Esophagus squamous epithelium (tissue), 4 donors: ENCODE results near the gene MTX3.

Experiments used
- CTCF ChIP-seq, 6 experiments: fragments of 450-650 bp in 4 of 6; fragments of 200-600 bp in 2 of 6; sonication (generic) in 2 of 6; IDR thresholded peaks; one replicate each; pipeline ENCODE4 v1.5.1; 2016 to 2019; ENCODE audit warnings: antibody characterized with exemption in 6 of 6, mild to moderate bottlenecking in 4 of 6, moderate library complexity in 4 of 6
- POLR2A ChIP-seq, 4 donors: fragments of 450-650 bp; IDR thresholded peaks; one replicate each; pipeline ENCODE4 v1.6.1; 2017; ENCODE audit warnings: antibody characterized with exemption in 4 of 4, mild to moderate bottlenecking in 4 of 4, moderate library complexity in 3 of 4

- TF ChIP-seq CTCF (IDR thresholded peaks at IDR 0.05) (no peak), POLR2A (IDR thresholded peaks at IDR 0.05) (no peak)
Measured at GRCh38 chr5:79955356-79955895, 35.6 kb downstream of the MTX3 start.
